ENCODE results near the gene AHDC1. TPM values are rescaled to one million over a fixed set of nuclear protein-coding genes. Genes with fewer than 3 reads are reported as not detected.

Gene AHDC1
- polyA plus RNA-seq, 1 donor: 19.5 TPM

DNA sequence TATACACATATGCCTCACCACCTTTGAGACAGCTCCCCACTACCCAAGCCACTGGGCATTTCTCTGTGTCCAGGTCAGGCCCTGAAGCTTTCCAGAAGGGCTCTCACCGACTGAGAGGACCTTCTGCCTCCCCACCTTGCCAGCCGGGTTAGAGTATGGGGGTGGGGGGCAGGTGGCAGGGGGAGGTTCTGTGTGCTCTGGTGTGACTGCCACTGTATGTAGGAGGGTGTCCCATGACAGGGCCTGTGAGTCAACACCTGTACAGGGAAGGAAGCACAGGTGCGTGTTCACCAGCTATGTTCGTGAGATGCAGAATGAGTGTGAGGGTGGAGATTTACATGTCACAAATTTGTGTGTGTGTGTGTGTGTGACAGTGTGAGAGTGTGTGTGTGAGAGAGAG is 7.0 kb downstream of the AHDC1 start:
- no CpG with 5 or more reads among the region's 4 CpGs for WGBS (ENCODE audit: insufficient coverage, low lambda C conversion rate)
- peaks cover 43% of the 10 kb centered on the region for H3K4me1 ChIP-seq (ENCODE audit: control insufficient read depth, insufficient read depth, low read length)
- no peaks in the 10 kb centered on the region for H3K9me3 ChIP-seq (ENCODE audit: control insufficient read depth, low read depth, low read length)
- H3K36me3 ChIP-seq (ENCODE audit: control insufficient read depth, insufficient read depth, low read length): peaks cover 22% of the 10 kb centered on the region
- no peak overlapping the region for H3K27ac ChIP-seq (ENCODE audit: low read length)
- no peaks in the 10 kb centered on the region for H3K27me3 ChIP-seq (ENCODE audit: control insufficient read depth, insufficient read depth, low read length)
- DNase-seq: no peak
- no peak overlapping the region for H3K4me3 ChIP-seq (ENCODE audit: low read length)

DNA sequence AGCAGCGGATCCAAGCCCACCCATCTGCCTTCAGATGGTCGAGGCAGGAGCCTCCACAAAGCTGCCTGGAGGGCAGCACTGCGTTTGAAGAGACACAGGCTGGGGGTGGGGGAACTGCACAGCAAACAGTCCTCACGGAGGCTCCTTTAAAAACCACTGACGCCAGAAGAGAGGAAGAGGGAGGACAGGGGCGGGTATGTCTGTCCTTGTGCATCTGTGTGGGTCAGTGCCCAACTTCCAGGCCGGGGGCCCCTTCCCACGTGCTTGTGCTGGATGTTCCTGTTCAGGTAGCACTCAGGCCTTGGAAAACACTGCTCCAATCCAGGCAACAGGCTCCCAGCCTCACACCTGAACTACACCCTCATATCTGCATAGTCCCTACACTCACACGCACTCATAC is 7.7 kb downstream of the AHDC1 start:
- Histone ChIP-seq H3K27ac (ENCODE audit: low read length) (no peak overlapping the region), H3K9me3 (ENCODE audit: control insufficient read depth, low read depth, low read length) (no peaks in the 10 kb centered on the region), H3K27me3 (ENCODE audit: control insufficient read depth, insufficient read depth, low read length) (no peaks in the 10 kb centered on the region), H3K4me3 (ENCODE audit: low read length) (no peak overlapping the region), H3K4me1 (ENCODE audit: control insufficient read depth, insufficient read depth, low read length) (peaks cover 43% of the 10 kb centered on the region), H3K36me3 (ENCODE audit: control insufficient read depth, insufficient read depth, low read length) (peaks cover 22% of the 10 kb centered on the region)
- no peak for DNase-seq
- WGBS (ENCODE audit: insufficient coverage, low lambda C conversion rate): no CpG with 5 or more reads among the region's 9 CpGs

DNA sequence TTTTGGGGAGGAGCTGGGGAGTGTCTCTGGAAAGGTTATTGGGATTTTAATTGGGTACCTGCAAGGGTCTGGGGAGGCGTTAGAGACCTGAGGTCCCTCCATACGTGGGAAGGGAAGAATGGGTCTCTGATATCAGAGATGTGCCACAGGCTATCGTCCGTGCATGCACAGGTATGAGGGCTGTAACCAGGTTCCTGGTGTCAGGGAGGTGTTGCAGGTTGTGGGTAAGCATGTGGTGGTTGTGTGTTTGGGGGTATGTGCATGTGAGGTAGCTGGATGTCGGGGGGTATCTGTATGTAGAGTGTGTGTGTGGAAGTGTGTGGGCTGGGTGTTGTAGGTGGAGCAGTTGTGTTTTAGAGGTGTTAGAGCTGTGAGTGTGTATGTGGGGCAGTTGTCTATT is 8.3 kb downstream of the AHDC1 start:
- no peak overlapping the region for H3K4me3 ChIP-seq (ENCODE audit: low read length)
- WGBS (ENCODE audit: insufficient coverage, low lambda C conversion rate): no CpG with 5 or more reads among the region's 5 CpGs
- peaks cover 22% of the 10 kb centered on the region for H3K36me3 ChIP-seq (ENCODE audit: control insufficient read depth, insufficient read depth, low read length)
- H3K4me1 ChIP-seq (ENCODE audit: control insufficient read depth, insufficient read depth, low read length): peaks cover 47% of the 10 kb centered on the region
- no peak overlapping the region for H3K27ac ChIP-seq (ENCODE audit: low read length)
- no peaks in the 10 kb centered on the region for H3K9me3 ChIP-seq (ENCODE audit: control insufficient read depth, low read depth, low read length)
- no peak for DNase-seq
- no peaks in the 10 kb centered on the region for H3K27me3 ChIP-seq (ENCODE audit: control insufficient read depth, insufficient read depth, low read length)

DNA sequence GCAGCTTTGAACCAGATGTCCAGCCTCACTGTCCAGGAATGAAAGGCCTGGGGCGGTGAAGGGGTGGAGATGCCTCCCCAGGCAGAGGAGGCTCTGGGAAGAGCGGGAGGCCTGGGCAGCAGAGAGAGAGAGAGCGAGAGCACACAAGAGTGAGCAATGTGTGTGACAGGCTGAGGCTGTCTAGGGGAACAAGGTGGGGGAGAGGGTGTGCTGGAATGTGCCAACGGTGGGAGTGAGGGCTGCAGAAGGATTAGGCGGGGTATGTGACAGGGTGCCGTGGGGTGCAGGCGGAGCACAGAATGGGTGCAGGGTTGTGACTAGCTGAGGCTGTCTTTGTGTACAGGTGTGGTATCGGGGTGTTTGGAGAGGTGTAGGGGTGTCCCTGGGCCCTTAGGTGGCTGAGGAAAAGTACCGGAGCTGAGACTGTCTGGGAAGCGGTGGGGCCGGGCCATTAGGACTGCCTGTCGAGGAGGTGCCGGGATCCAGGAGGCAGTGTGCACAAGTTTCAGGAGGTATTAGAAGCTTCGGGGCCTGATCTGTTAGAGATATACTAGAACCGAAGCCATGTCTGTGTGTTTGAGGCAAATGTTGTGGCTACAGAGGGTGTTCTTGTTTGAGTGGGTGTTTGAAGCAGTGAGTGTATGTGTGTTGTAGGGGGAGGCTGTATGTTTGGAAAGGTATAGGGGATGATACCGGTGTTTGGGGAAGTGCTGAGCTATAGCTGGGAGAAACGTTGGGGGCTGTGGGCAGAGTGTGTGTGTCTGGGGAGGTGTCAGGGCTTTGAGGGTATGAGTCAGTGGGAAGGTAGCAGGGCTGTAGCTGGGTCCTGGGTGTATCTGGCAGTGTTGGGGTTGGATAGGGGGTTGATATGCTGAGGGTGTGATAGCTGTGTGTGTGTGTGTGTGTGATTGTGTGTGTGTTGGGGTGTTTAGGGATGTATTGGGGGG is 9.1 kb downstream of the AHDC1 start:
- no peak for DNase-seq
- H3K27ac ChIP-seq (ENCODE audit: low read length): no peak overlapping the region
- H3K4me3 ChIP-seq (ENCODE audit: low read length): no peak overlapping the region
- H3K36me3 ChIP-seq (ENCODE audit: control insufficient read depth, insufficient read depth, low read length): peaks cover 22% of the 10 kb centered on the region
- H3K9me3 ChIP-seq (ENCODE audit: control insufficient read depth, low read depth, low read length): no peaks in the 10 kb centered on the region
- H3K4me1 ChIP-seq (ENCODE audit: control insufficient read depth, insufficient read depth, low read length): peaks cover 49% of the 10 kb centered on the region
- WGBS (ENCODE audit: insufficient coverage, low lambda C conversion rate): 100% methylated on average over 2 of the region's 17 CpGs
- H3K27me3 ChIP-seq (ENCODE audit: control insufficient read depth, insufficient read depth, low read length): no peaks in the 10 kb centered on the region

DNA sequence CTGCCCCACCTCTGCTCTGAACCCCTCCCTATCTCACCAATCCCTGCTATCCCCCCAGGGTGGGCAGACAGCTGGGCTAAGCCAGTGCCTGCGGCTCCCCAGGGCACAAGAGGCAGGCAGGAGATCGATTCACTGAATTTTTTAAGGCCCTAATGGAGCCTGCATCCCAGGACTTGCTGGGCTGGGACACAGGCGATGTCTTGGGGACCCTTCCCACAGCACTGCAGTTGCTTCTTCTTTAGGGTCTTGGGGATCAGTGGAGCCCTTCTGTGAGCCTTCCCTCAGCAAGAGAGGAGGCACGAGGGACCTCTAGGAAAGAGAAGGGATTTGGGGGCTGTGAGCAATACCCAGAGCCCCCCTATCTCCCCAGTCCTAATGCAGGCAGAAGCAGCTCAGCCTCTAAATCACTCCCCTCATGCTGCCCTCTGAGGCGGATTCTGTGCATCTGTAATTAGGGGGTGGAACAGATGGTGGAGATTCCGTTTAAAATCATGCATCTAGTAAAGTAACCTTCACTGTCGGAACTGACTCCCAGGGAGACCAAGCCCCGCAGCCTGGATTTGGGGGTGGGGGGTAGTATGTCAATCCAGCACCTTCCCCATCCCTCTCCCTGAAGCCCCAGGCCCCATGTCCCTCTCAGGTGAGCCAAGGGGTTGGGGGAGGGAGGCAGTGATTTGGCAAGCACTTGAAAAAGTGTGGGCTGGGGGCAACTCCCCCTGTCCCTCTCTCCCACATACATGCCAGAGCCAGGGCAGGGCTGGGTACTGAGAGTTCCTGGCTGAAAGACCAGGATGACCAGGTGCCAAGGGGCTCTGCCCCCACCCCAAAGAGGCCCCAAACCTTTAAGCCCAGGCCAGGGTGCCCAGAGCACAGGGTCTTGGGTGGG is 10.0 kb downstream of the AHDC1 start:
- no peaks in the 10 kb centered on the region for H3K27me3 ChIP-seq (ENCODE audit: control insufficient read depth, insufficient read depth, low read length)
- H3K27ac ChIP-seq (ENCODE audit: low read length): no peak overlapping the region
- DNase-seq: no peak
- H3K9me3 ChIP-seq (ENCODE audit: control insufficient read depth, low read depth, low read length): no peaks in the 10 kb centered on the region
- WGBS (ENCODE audit: insufficient coverage, low lambda C conversion rate): no CpG with 5 or more reads among the region's 8 CpGs
- H3K4me1 ChIP-seq (ENCODE audit: control insufficient read depth, insufficient read depth, low read length): peaks cover 48% of the 10 kb centered on the region
- H3K36me3 ChIP-seq (ENCODE audit: control insufficient read depth, insufficient read depth, low read length): peaks cover 25% of the 10 kb centered on the region
- H3K4me3 ChIP-seq (ENCODE audit: low read length): no peak overlapping the region

DNA sequence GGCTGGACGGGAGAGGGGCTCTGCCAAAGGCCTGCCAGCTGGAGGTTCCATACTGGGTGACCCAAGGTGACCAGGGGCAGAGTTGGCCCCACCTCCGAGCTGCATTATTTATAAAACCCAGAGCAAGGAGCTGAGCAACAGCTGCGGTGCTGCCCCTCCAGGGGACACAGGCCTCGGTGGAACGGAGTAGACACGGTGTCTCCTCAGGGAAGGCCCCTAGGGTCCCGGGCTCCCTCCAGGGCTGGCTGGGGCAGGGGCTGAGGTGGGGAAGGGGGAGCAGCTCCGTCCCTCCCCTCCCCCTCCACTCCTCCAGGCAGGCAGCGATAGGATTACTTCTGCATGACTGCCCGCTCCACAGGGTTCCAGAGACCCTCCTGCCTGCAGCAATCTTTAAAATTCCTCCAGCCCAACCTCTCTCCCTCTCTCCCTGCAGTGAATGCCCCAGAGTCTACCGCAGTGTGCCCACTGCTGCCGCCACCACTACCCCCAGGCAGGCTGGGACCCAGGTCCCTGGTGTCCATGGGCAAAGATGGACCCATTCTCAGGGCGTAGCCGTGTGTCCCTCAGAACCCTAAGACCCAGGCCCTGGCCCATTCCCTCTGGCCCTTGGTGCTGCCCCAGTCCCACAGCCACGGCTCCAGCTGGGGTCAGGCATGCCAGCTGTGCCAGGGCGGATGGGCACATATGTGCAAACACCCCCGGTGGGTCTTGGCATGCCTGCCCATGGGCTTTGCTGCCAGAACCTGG is 10.8 kb downstream of the AHDC1 start:
- Histone ChIP-seq H3K27me3 (ENCODE audit: control insufficient read depth, insufficient read depth, low read length) (no peaks in the 10 kb centered on the region), H3K27ac (ENCODE audit: low read length) (no peak overlapping the region), H3K4me3 (ENCODE audit: low read length) (no peak overlapping the region), H3K9me3 (ENCODE audit: control insufficient read depth, low read depth, low read length) (no peaks in the 10 kb centered on the region), H3K36me3 (ENCODE audit: control insufficient read depth, insufficient read depth, low read length) (peaks cover 25% of the 10 kb centered on the region), H3K4me1 (ENCODE audit: control insufficient read depth, insufficient read depth, low read length) (peaks cover 40% of the 10 kb centered on the region)
- DNase-seq: no peak
- no CpG with 5 or more reads among the region's 17 CpGs for WGBS (ENCODE audit: insufficient coverage, low lambda C conversion rate)

DNA sequence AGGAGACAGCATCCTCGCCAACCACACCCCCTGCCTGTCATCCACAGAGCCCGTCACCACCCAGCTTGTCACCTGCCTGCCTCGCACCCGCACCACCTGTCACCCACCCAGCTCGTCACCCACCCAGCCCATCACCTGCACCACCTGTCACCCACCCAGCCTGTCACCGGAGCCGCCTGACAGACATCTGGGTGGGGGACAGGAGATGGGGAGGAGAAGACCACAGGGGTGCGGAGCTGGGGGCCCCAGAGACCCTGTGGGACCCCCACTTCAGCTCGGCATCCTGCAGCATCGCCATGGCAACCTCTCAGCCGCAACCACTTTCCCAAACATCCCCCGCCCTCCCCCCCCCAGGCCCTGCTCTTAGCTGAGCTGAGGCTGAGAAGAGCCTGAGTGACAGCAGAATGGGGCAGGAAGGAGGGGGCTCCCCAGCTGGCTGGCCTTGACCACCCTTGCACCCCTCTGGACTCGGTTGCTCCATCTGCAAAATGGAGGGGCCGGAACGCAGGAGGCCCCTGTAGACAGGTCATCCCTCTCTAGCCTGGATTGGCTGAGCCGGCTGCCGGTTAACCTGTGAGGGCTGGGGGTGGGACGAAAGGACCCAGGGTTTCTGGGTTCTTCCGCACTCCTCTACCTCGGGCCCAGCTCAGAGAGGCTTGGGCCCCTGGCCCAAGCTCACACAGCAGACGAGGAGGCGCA is 11.6 kb downstream of the AHDC1 start:
- Histone ChIP-seq H3K4me3 (ENCODE audit: low read length) (no peak overlapping the region), H3K36me3 (ENCODE audit: control insufficient read depth, insufficient read depth, low read length) (peaks cover 24% of the 10 kb centered on the region), H3K4me1 (ENCODE audit: control insufficient read depth, insufficient read depth, low read length) (peaks cover 33% of the 10 kb centered on the region), H3K27me3 (ENCODE audit: control insufficient read depth, insufficient read depth, low read length) (no peaks in the 10 kb centered on the region), H3K9me3 (ENCODE audit: control insufficient read depth, low read depth, low read length) (no peaks in the 10 kb centered on the region), H3K27ac (ENCODE audit: low read length) (no peak overlapping the region)
- no peak for DNase-seq
- WGBS (ENCODE audit: insufficient coverage, low lambda C conversion rate): no CpG with 5 or more reads among the region's 22 CpGs

DNA sequence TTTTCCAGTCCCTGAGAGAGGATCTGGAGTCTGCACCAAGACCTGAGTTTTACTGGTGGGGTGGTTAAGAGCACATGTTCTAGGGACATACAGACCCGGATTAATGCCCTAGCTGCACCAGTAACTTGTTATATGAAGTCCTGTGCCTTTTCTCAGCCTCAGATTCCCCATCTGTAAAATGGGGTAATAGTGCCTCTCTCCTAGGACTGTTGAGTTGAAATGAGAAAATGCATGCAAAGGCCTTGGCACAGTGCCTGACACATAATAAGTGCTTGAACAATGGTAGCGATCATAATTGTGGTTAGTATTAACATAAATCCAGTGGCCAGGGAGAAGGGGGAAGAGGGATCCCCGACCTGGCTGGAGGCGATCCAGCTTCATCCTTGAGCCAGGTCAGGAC is 12.3 kb downstream of the AHDC1 start:
- H3K36me3 ChIP-seq (ENCODE audit: control insufficient read depth, insufficient read depth, low read length): peaks cover 27% of the 10 kb centered on the region
- no peak for DNase-seq
- H3K4me1 ChIP-seq (ENCODE audit: control insufficient read depth, insufficient read depth, low read length): peaks cover 31% of the 10 kb centered on the region
- WGBS (ENCODE audit: insufficient coverage, low lambda C conversion rate): no CpG with 5 or more reads among the region's 4 CpGs
- no peaks in the 10 kb centered on the region for H3K27me3 ChIP-seq (ENCODE audit: control insufficient read depth, insufficient read depth, low read length)
- no peak overlapping the region for H3K27ac ChIP-seq (ENCODE audit: low read length)
- no peaks in the 10 kb centered on the region for H3K9me3 ChIP-seq (ENCODE audit: control insufficient read depth, low read depth, low read length)
- no peak overlapping the region for H3K4me3 ChIP-seq (ENCODE audit: low read length)

DNA sequence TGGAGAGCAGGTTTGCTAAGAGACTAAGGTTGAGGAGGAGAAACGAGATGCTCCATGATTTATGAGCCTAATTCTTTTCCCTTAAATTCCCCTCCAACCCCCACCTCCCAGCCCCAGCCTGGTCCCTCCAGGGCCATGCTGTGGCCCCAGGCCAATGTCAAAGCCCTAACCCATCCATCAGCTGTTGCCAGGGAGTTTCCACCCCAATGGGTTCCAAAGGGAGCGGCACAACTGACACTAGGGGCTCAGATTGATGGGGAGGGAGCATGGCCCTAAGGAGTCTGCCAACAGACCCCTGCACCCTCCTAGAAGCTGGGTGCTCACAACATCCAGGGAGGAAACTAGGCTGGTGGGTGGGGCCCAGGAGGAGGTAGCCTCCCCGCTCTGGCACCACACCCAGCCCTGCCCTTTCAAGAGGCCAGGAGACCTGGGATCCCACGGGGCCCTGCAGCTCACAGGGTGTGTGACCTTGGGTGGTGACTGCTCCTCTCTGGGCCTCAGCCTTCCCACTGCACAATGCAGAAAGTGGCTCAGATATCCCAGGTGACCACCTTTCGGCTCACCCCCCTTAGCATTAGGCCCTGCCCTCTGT is 12.9 kb downstream of the AHDC1 start:
- peaks cover 31% of the 10 kb centered on the region for H3K4me1 ChIP-seq (ENCODE audit: control insufficient read depth, insufficient read depth, low read length)
- no CpG with 5 or more reads among the region's 5 CpGs for WGBS (ENCODE audit: insufficient coverage, low lambda C conversion rate)
- DNase-seq: peak in 1 of 2 donors; percentile 70

More for the DNA sequence above, 12.9 kb downstream of the AHDC1 start:
- Histone ChIP-seq H3K27me3 (ENCODE audit: control insufficient read depth, insufficient read depth, low read length) (no peaks in the 10 kb centered on the region), H3K27ac (ENCODE audit: low read length) (no peak overlapping the region), H3K4me3 (ENCODE audit: low read length) (no peak overlapping the region), H3K9me3 (ENCODE audit: control insufficient read depth, low read depth, low read length) (no peaks in the 10 kb centered on the region), H3K36me3 (ENCODE audit: control insufficient read depth, insufficient read depth, low read length) (peaks cover 23% of the 10 kb centered on the region)

Measured in large intestine (tissue), 3 donors.